Right lobe of liver (tissue), 6 donors: Measurements from ENCODE around the gene IGFBPL1. TPM values are rescaled to one million over a fixed set of nuclear protein-coding genes. Genes with fewer than 3 reads are reported as not detected.
A peak's percentile ranks its signal among the peaks of the same experiment; 100 is the strongest.

Source experiments
- ATAC-seq, 4 donors: fragments of 200-7000 bp; cut with Tn5 transposase; one replicate each; pipeline ENCODE4 v1.9.1; 2020; ENCODE audit warnings: mild to moderate bottlenecking in 4 of 4, moderate library complexity in 4 of 4
- DNase-seq, 3 donors: peaks; one replicate each; pipeline ENCODE4 v3.0.0-alpha.2; 2020
- H3K27ac ChIP-seq, 3 donors: fragments of 200-600 bp; one replicate each; pipeline ENCODE4 v1.8.0; 2022
- H3K27me3 ChIP-seq, 2 donors: fragments of 200-600 bp; one replicate each; pipeline ENCODE4 v1.8.0; 2022
- H3K36me3 ChIP-seq, 4 donors: fragments of 200-600 bp; sonication (generic) in 1 of 4; one replicate each; pipeline versions ENCODE4 v1.5.1 to v1.8.0; 2017 to 2022; ENCODE audit warnings: control low read depth in 1 of 4
- H3K4me1 ChIP-seq, 4 donors: fragments of 200-600 bp; sonication (generic) in 1 of 4; one replicate each; pipeline versions ENCODE4 v1.5.1 to v1.8.0; 2017 to 2022; ENCODE audit warnings: control low read depth in 1 of 4
- H3K4me3 ChIP-seq, 3 donors: fragments of 200-600 bp; one replicate each; pipeline ENCODE4 v1.8.0; 2022
- H3K9me3 ChIP-seq, 4 donors: fragments of 200-600 bp; sonication (generic) in 1 of 4; one replicate each; pipeline versions ENCODE4 v1.5.1 to v1.8.0; 2017 to 2022; ENCODE audit warnings: control low read depth in 1 of 4
- CTCF ChIP-seq, 4 donors: fragments of 200-600 bp in 3 of 4; fragments of 450-650 bp in 1 of 4; IDR thresholded peaks; one replicate each; pipeline versions ENCODE4 v1.5.1 to v1.8.0; 2016 to 2022; ENCODE audit warnings: antibody characterized with exemption in 4 of 4, mild to moderate bottlenecking in 2 of 4
- POLR2A ChIP-seq: fragments of 450-650 bp; IDR thresholded peaks from one replicate; pipeline ENCODE4 v1.6.1; 2017; ENCODE audit warnings: antibody characterized with exemption, mild to moderate bottlenecking
- WGBS: methylation state at CpG from one replicate; pipeline ENCODE4 v1.1.6; 2018; ENCODE audit warnings: low coverage, low lambda C conversion rate; ENCODE audit not compliant: insufficient coverage; ENCODE audit errors: missing lambda C conversion rate; 5-methylcytosine and 5-hydroxymethylcytosine counted together
- intact Hi-C, 2 donors: fragments of 100-400 bp; cut with DNase I; formaldehyde crosslinking; loops; one replicate each; pipeline versions ENCODE4 v1.11.2 to v1.14.1; 2022
- total RNA-seq, 6 experiments: library from RNA; depleted of rRNA in 2 of 6; stranded (reverse); fragments of >200 nt in 2 of 6; fragmentation: NEBNext Ultra II Directional in 3 of 6; extraction: Animal tissue kit (Norgen Biotek cat#: 25700) in 3 of 6; gene quantifications; one replicate each; pipeline versions ENCODE4 v1.1.0 to v1.2.4, GENCODE V29; 2016 to 2023
- donor health status: DM: no; HTN: yes; CAD: no.
- donor health status: DM: no; HTN: no; CAD: no.
- donor health status: DM: no; HTN: no; CAD: no.
- donor health status: DM: no; HTN: yes; CAD: no.
- donor health status: DM: no; HTN: yes; CAD: no.

IGFBPL1 gene
- total RNA-seq, 6 experiments from 2014 or later: 0.20 to 2.7 (median 0.44) TPM; not detected in 1

GRCh38 chr9:38391278-38392118 is 32.8 kb downstream of the IGFBPL1 start:
- H3K9me3 ChIP-seq: no peaks in the 10 kb centered on the region
- H3K4me1 ChIP-seq: peaks cover 0 to 67% (median 41%) of the 10 kb centered on the region in 4 donors
- ATAC-seq (no peak), DNase-seq (peak in 1 of 3 donors; percentile 42)
- intact Hi-C loops: no loop called here
- no peaks in the 10 kb centered on the region for H3K27me3 ChIP-seq
- peaks cover 0 to 8% (median 5%) of the 10 kb centered on the region in 4 donors for H3K36me3 ChIP-seq
- no peak for TF ChIP-seq POLR2A
- TF ChIP-seq CTCF (IDR thresholded peaks at IDR 0.05): no peak
- peak overlapping the region in 2 of 3 donors; percentile 79 to 86 for H3K27ac ChIP-seq
- 86% methylated on average over 7 of the region's 18 CpGs for WGBS
- H3K4me3 ChIP-seq: peak overlapping the region in 1 of 3 donors; percentile 76

- Histone ChIP-seq H3K4me3 (no peak overlapping the region), H3K27me3 (no peaks in the 10 kb centered on the region), H3K36me3 (peaks cover 0 to 2% (median under 1%) of the 10 kb centered on the region in 4 donors), H3K9me3 (no peaks in the 10 kb centered on the region), H3K4me1 (peaks cover 0 to 73% (median 44%) of the 10 kb centered on the region in 4 donors), H3K27ac (peak overlapping the region in 2 of 3 donors; percentile 79 to 86)
- peak in 1 of 4 donors; percentile 27 for ATAC-seq
- WGBS: 6% methylated on average over 2 of the region's 5 CpGs
- TF ChIP-seq POLR2A (no peak), CTCF (IDR thresholded peaks at IDR 0.05) (no peak)
- intact Hi-C loops: no loop called here
- peak in 2 of 3 donors; percentile 63 to 64 for DNase-seq
Measured at GRCh38 chr9:38390851-38391250, 33.4 kb downstream of the IGFBPL1 start.

- no CpG with 5 or more reads among the region's 1 CpG for WGBS
Measured at GRCh38 chr9:38390442-38390841, 33.8 kb downstream of the IGFBPL1 start.

GRCh38 chr9:38389313-38389712 is 34.9 kb downstream of the IGFBPL1 start:
- Histone ChIP-seq H3K27me3 (no peaks in the 10 kb centered on the region), H3K27ac (peak overlapping the region; percentile 73 to 86 (median 79)), H3K4me3 (no peak overlapping the region), H3K36me3 (no peaks in the 10 kb centered on the region), H3K9me3 (peaks cover 0 to 5% (median 0%) of the 10 kb centered on the region in 4 donors), H3K4me1 (peaks cover 0 to 73% (median 48%) of the 10 kb centered on the region in 4 donors)
- intact Hi-C loops: no loop called here
- ATAC-seq (peak; percentile 4 to 28 (median 18)), DNase-seq (peak in 1 of 3 donors; percentile 21)
- 13% methylated on average over 4 of the region's 4 CpGs for WGBS
- no peak for TF ChIP-seq POLR2A
- no peak for TF ChIP-seq CTCF (IDR thresholded peaks at IDR 0.05)

More at GRCh38 chr9:38390442-38390841, 33.8 kb downstream of the IGFBPL1 start:
- no peak for DNase-seq
- Histone ChIP-seq H3K9me3 (no peaks in the 10 kb centered on the region), H3K27ac (peak overlapping the region in 2 of 3 donors; percentile 79 to 86), H3K36me3 (no peaks in the 10 kb centered on the region), H3K4me3 (no peak overlapping the region), H3K4me1 (peaks cover 0 to 77% (median 48%) of the 10 kb centered on the region in 4 donors), H3K27me3 (no peaks in the 10 kb centered on the region)
- TF ChIP-seq POLR2A (no peak), CTCF (IDR thresholded peaks at IDR 0.05) (no peak)
- no peak for ATAC-seq
- intact Hi-C loops: no loop called here
